Measurements from ENCODE around the gene CHRM1. TPM values are rescaled to one million over a fixed set of nuclear protein-coding genes. Genes with fewer than 3 reads are reported as not detected.

The CHRM1 gene
- total RNA-seq, 3 donors from 2014 or later (not counting 1 experiment from before 2014, with no cell fraction given), result not detected

- H3K4me3 Mint-ChIP-seq, result no peak overlapping the region
- WGBS (ENCODE audit: insufficient coverage), result 63% methylated on average over 5 of the region's 5 CpGs
- no peaks in the 10 kb centered on the region for H3K36me3 Mint-ChIP-seq
- Histone ChIP-seq H3K4me1 (ENCODE audit: control insufficient read depth, insufficient read depth, low read length) (peaks cover 3% of the 10 kb centered on the region), H3K36me3 (ENCODE audit: control insufficient read depth, insufficient read depth, low read length) (no peaks in the 10 kb centered on the region), H3K27ac (ENCODE audit: low read length) (no peak overlapping the region), H3K9me3 (ENCODE audit: control insufficient read depth, insufficient read depth, low read length) (no peaks in the 10 kb centered on the region), H3K27me3 (ENCODE audit: control insufficient read depth, insufficient read depth, low read length) (peaks cover 2% of the 10 kb centered on the region), H3K4me3 (ENCODE audit: low read length) (no peak overlapping the region)
- H3K4me1 Mint-ChIP-seq, result peaks cover under 1 to 2% of the 10 kb centered on the region in 2 donors
- TF ChIP-seq CTCF (IDR thresholded peaks at IDR 0.05), result no peak
- peaks cover 20 to 33% of the 10 kb centered on the region in 2 donors for H3K27me3 Mint-ChIP-seq (ENCODE audit: low read depth in 2 of 2)
- H3K9me3 Mint-ChIP-seq, result no peaks in the 10 kb centered on the region
- ATAC-seq (no peak), DNase-seq (no peak)
- intact Hi-C loops (cut with micrococcal nuclease), result no loop called here
- H3K27ac Mint-ChIP-seq, result no peak overlapping the region
Observed at GRCh38 chr11:62918531-62918930, 2.6 kb downstream of the CHRM1 start.

GRCh38 chr11:62917906-62918502 is 3.2 kb downstream of the CHRM1 start:
- no peak overlapping the region for H3K27ac ChIP-seq (ENCODE audit: low read length)
- no peaks in the 10 kb centered on the region for H3K36me3 ChIP-seq (ENCODE audit: control insufficient read depth, insufficient read depth, low read length)
- no peak overlapping the region for H3K4me3 Mint-ChIP-seq
- H3K9me3 ChIP-seq (ENCODE audit: control insufficient read depth, insufficient read depth, low read length), result no peaks in the 10 kb centered on the region
- H3K4me3 ChIP-seq (ENCODE audit: low read length), result no peak overlapping the region
- peaks cover 2% of the 10 kb centered on the region for H3K27me3 ChIP-seq (ENCODE audit: control insufficient read depth, insufficient read depth, low read length)
- H3K4me1 Mint-ChIP-seq, result no peaks in the 10 kb centered on the region
- no peaks in the 10 kb centered on the region for H3K36me3 Mint-ChIP-seq
- intact Hi-C loops (cut with micrococcal nuclease), result no loop called here
- ATAC-seq (no peak), DNase-seq (no peak)
- peaks cover 16 to 33% of the 10 kb centered on the region in 2 donors for H3K27me3 Mint-ChIP-seq (ENCODE audit: low read depth in 2 of 2)
- no peaks in the 10 kb centered on the region for H3K4me1 ChIP-seq (ENCODE audit: control insufficient read depth, insufficient read depth, low read length)
- no peaks in the 10 kb centered on the region for H3K9me3 Mint-ChIP-seq
- TF ChIP-seq CTCF (IDR thresholded peaks at IDR 0.05), result no peak
- no peak overlapping the region for H3K27ac Mint-ChIP-seq
- WGBS (ENCODE audit: insufficient coverage), result 88% methylated on average over 11 of the region's 11 CpGs

GRCh38 chr11:62914416-62914815 is 6.7 kb downstream of the CHRM1 start:
- intact Hi-C loops (cut with micrococcal nuclease), result no loop called here
- Histone ChIP-seq H3K4me3 (ENCODE audit: low read length) (no peak overlapping the region), H3K4me1 (ENCODE audit: control insufficient read depth, insufficient read depth, low read length) (no peaks in the 10 kb centered on the region), H3K27ac (ENCODE audit: low read length) (no peak overlapping the region), H3K27me3 (ENCODE audit: control insufficient read depth, insufficient read depth, low read length) (no peaks in the 10 kb centered on the region), H3K36me3 (ENCODE audit: control insufficient read depth, insufficient read depth, low read length) (no peaks in the 10 kb centered on the region), H3K9me3 (ENCODE audit: control insufficient read depth, insufficient read depth, low read length) (no peaks in the 10 kb centered on the region)
- Mint-ChIP-seq H3K4me3 (no peak overlapping the region), H3K27me3 (ENCODE audit: low read depth in 2 of 2) (peaks cover 6 to 13% of the 10 kb centered on the region in 2 donors), H3K4me1 (peaks cover 5% of the 10 kb centered on the region in 2 donors), H3K36me3 (no peaks in the 10 kb centered on the region), H3K9me3 (no peaks in the 10 kb centered on the region), H3K27ac (no peak overlapping the region)
- no peak for DNase-seq
- no peak for ATAC-seq
- TF ChIP-seq CTCF (IDR thresholded peaks at IDR 0.05), result no peak
- 83% methylated on average over 1 of the region's 1 CpG for WGBS (ENCODE audit: insufficient coverage)

GRCh38 chr11:62912268-62912667 is 8.9 kb downstream of the CHRM1 start:
- intact Hi-C loops (cut with micrococcal nuclease), result no loop called here
- no peak for ATAC-seq
- Histone ChIP-seq H3K4me1 (ENCODE audit: control insufficient read depth, insufficient read depth, low read length) (no peaks in the 10 kb centered on the region), H3K27ac (ENCODE audit: low read length) (no peak overlapping the region), H3K36me3 (ENCODE audit: control insufficient read depth, insufficient read depth, low read length) (no peaks in the 10 kb centered on the region), H3K9me3 (ENCODE audit: control insufficient read depth, insufficient read depth, low read length) (no peaks in the 10 kb centered on the region), H3K4me3 (ENCODE audit: low read length) (no peak overlapping the region), H3K27me3 (ENCODE audit: control insufficient read depth, insufficient read depth, low read length) (no peaks in the 10 kb centered on the region)
- H3K27me3 Mint-ChIP-seq (ENCODE audit: low read depth in 2 of 2), result peaks cover 0 to 10% of the 10 kb centered on the region in 2 donors
- H3K4me1 Mint-ChIP-seq, result peaks cover 5% of the 10 kb centered on the region in 2 donors
- DNase-seq, result no peak
- no peak overlapping the region for H3K27ac Mint-ChIP-seq
- H3K9me3 Mint-ChIP-seq, result no peaks in the 10 kb centered on the region
- WGBS (ENCODE audit: insufficient coverage), result 87% methylated on average over 3 of the region's 3 CpGs
- no peaks in the 10 kb centered on the region for H3K36me3 Mint-ChIP-seq
- no peak for TF ChIP-seq CTCF (IDR thresholded peaks at IDR 0.05)
- H3K4me3 Mint-ChIP-seq, result no peak overlapping the region
